HG03025 (cell line): Measurements from ENCODE around the gene AGAP1.

Source experiments
- ATAC-seq: cut with Tn5 transposase; IDR thresholded peaks from one replicate; pipeline ENCODE4 v1.9.1; 2021; ENCODE audit warnings: mild to moderate bottlenecking, moderate library complexity; ENCODE audit not compliant: unreplicated experiment, low FRiP score

The AGAP1 gene

DNA sequence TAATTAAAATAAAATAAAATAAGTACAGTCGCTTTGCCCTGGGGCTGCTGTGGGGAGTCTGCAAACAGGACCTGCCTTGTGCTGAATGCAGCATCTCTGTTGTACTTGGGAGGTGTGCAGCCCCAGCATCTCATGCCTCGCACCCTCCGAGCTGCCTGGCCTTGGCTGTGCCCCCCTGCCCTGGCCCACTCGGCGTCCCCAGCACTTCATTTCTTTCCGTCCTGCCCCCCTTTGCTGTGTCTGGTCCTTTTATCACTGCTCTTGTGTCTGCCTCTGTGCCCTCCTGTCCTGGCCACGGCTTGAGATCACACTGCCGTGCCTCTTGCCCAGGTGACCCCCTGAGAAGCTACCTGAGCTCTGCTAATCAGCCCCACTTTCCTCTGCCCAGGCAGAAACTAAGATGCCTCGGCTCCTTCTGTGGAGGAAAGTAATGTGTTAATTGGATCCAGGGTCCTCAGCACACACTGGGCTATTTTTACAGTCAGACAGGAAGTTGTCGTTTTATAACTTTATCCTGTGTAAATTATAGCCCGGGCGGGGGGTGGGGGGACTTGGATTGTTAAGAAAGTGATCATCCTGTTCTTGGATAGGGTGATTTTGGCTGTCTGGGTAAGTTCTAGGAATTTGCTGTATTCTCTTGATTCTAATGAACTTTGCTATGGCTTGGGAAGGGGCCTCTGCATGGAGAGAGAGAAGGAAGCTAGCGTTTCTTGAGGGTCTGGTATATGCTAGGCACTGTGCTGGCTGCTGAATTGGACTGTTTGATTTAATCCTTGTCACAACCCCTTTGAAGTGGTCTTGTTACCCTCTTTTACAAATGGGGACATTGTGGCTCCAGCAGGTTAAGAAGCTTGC lies 69.4 kb downstream of the AGAP1 start:
- no peak for ATAC-seq

DNA sequence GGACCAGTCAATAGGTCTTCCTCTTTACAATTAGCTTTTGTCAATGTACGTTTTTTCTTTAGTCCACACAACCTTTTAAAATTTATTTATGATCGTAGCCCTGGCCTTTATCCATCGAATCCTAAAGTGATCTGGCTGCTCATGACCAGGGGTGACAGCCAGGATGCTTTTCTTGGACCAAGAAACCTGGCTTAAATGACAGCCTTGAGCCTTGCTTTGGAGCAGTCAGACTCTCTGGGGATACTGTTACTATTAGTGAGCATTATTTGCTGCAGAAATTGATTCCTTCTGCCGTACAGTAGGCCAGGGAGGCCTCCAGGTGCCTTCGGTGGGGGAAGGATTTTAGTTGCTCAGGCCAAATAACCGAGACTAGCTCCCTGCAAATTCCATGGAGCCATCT lies 70.2 kb downstream of the AGAP1 start:
- no peak for ATAC-seq

DNA sequence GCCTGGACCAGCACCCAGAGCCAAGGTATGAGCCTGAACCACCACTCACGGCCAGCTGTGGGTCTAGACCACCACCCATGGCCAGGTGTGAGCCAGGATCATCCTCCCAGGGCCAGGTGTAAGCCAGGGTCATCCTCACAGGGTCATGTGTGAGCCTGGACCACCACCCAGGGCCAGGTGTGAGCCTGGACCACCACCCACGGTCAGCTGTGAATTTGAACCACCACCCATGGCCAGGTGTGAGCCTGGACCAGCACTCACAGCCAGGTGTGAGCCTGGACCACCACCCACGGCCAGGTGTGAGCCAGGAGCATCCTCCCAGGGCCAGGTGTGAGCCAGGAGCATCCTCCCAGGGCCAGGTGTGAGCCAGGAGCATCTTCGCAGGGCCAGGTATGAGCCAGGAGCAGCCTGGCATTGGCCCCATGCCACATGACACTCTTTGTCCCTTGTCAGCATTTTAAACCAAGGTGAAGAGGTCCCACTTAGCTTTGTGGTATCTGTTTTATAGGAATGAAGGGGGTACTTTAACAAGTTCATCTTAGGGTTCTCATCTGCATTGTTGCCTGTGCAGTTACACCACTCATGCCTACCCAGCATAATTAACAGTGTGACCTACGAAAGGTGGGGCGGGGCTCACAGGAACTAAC lies 71.2 kb downstream of the AGAP1 start:
- no peak for ATAC-seq

DNA sequence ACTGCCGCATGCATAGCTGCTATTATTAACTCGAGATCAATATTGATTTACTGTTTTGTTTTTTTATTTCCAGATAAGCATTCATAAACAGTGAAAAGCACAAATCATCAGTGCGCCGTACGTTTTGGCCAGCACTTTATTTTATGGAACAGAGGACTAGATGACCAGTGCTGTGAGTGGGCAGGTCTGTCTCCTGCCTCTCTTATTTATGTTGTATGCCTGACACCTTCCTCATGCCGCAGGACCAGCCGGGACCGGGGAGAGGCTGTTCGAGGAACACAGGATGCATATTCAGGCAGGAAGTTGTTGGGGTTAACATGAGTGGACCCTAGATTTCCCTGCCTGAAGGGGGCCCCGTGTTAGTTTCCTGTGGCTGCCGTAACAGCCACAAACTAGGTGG lies 72.6 kb downstream of the AGAP1 start:
- no peak for ATAC-seq

DNA sequence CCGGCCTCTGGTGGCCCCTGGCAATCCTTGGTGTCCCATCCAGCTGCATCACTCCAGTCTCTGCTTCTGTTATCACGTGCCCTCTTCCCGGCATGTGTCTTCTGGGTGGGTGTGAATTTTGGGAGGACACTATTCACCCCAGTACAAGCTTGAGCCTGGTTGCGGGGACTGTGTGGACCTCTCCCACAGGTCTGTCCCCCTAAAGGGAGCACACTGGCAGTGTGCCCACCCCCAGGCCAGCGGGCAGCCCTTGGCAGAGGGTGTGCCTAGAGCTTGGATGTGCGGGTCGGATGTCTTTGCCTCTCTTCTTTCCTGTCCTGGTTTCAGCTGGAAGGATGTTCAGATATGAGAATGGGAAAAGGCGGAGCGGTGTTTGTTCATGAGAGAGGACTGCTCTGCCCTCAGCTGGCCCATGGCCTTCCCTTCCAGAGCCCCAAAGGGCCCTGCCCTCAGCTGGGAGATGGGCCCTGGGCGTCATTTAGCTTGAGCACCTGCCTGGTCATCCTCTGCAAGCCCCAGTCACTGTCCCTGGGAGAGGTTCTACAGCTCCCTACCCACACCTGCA lies 73.2 kb downstream of the AGAP1 start:
- ATAC-seq: no peak

DNA sequence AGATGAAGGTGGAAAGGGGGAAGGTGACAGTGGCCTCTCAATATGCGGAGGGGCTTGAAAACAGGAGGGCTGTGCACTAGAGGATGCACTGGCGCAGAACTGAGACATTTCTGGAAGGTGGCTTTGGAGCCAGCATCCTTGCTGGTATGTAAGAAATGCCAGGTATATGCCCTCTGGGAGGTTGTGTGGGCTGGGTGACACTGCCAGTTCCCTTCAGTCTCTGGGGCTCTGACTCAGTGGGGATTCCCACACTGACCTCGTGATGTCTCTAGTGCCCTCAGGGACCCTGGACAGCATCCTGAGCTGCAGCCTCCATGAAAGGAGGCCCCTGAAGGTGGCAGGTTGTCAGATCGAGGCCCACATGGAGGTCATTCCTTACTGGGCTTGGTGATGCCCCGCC lies 74.0 kb downstream of the AGAP1 start:
- no peak for ATAC-seq

DNA sequence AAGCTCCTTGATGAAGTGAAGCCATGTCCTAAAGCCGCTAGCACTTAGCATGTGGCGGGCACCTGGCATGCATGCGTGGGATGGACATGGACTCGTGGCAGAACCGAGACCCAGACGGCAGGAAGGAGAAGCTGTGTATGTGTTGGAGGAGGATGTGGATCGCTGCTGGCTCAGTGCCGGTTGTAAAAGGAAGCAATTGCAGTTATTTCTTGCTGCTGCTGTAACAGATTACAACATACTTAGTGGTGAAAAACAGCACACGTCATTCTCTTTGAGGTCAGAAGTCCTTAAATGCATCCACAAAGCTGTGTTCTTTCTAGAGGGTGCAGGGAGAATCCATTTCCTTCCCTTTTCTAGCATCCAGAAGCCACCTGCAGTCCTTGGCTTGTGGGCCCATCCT lies 74.6 kb downstream of the AGAP1 start:
- no peak for ATAC-seq

DNA sequence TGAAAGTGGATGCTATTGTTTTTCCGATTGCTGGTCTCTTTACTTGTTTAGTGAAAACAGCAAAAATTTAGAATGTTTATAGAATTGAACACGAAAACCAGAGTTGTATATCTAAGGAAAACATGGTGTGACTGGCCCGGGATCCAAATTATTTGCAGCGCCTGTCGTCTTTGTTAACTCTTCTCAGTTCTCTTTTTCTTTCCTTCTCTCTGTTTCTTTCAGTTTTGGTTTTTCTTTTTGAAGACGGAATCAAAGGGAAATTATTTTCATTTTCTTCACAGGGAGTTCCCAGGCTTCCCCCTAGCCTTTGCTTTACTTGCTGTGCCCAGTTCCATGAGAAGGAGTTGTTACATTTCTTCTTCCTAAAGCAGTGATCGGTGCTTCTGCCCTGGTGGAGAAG lies 76.0 kb downstream of the AGAP1 start:
- ATAC-seq: no peak

DNA sequence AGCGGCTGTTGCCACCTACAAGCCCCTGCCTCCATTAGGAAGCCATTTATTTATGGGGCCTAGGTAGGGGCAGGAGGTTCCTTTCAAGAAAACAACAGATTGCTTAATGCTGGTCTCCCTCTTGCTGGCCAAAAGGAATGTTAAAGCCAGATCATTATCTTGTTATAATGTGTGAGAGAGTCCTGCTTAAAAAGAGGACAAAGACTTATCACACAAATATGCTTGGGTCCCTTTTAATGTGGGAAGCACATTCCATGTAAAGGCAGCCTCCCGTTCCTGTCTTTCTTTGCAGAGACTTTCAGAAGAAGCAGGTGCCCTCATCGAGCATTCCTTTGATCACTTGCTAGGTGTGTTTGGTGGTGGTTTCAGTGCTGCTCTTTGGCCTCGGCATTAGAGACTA lies 76.4 kb downstream of the AGAP1 start:
- ATAC-seq: no peak

DNA sequence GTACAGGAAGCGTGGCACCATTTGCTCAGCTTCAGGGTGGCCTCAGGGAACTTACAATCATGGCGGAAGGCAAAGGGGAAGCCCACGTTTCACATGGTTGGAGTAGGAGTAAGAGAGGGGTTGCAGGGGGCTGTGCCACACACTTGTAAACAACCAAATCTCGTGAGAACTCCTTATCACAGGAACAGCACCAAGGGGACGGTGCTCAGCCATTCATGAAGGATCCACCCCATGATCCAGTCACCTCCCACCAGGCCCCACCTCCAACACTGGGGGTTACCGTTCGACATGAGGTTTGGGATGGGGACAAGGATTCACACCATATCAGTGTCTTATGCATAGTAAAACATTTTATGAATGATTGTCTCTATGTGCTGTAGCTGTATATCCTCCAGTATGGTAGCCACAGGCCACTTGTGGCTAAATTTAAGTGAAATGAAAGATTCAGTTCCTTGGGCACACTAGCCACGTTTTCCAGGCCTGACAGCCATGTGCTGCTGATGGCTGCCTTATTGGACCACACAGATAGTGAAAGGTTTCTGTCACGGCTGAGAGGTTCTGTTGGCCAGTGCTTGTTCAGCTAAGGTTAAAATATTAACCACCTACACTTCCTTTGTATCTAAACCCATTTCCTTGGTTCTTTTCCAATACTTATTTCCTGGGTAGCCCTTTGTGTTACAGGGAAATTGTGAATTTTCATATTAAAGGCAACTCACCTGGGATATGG lies 77.3 kb downstream of the AGAP1 start:
- ATAC-seq: no peak

DNA sequence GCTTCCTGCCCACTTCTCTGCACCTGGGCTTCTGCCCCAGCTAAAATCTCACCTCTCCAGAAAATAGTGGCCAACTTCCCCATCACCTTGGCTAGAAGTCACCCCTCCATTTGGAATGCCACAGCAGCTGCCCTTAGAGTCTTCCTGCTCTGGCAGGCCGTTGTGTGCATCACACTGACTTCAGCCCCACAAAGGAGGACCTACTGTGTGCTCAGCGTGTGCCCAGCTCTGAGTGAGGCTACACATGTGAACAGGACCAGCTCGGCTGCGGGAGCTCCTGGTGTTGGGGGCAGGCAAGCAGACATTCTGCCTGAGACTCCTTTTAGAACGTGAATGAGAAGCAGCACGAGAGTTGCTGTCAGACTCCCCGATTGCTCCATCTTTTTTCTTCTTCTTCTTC lies 78.7 kb downstream of the AGAP1 start:
- ATAC-seq: no peak

DNA sequence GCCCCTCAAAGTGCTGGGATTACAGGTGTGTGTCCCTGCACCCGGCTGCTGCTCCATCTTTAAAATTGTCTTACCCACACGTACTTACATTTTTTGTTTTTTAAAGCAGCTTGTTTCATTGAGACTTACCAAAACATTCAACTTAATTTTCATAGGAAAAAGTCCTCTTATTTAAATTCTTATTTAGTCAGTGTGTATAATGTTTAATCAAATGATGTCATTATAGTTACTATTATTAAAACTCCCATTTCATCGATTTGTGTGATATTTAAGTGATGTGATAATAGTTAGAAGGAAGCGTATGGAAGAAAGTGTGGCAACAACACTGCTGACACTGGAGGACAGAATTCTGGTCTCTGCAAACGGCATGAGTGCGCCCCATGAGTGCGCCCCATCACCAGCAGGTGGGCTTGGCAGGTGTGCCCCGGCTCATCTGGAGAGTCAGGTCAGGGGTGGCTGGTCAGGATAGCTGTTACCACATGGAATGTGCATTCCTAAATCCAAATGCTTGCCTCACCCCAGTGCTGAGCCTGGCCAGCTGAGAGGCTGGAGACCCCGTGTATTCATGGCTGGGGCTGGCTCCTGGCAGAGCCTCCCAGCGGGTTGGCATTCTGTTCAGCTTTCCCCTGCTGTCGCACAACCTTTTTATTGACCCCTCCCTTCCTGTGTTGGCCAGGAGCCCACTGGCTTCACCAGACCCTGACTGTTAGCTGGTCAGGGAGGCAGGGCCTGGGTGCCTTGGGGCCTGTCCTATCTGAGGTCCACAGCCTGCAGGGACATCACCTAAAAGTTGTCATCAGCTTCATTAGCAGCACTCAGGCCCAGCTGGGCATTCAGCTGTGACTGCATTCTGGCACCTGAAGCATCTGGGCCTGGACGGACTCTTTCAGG lies 79.7 kb downstream of the AGAP1 start:
- no peak for ATAC-seq

DNA sequence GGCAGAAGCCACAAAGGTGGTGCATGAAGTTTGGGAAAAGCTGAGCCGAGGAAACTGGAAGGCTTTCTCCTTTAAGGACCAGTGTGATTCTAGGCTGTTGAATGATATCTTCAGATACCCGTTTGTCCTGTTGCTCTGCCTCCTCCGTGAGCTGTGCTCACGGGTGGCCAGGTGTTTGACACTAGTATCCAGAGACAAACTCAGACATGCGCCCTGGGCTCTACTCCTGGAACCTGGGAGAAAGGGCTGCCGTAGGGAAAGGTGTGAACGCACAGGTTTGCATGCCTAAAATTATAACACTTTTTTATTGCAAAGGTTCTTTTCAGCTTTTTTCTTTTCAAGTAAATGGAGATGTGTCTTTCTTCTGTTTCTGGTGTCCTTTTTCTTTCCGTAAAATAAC lies 81.6 kb downstream of the AGAP1 start:
- ATAC-seq: no peak

DNA sequence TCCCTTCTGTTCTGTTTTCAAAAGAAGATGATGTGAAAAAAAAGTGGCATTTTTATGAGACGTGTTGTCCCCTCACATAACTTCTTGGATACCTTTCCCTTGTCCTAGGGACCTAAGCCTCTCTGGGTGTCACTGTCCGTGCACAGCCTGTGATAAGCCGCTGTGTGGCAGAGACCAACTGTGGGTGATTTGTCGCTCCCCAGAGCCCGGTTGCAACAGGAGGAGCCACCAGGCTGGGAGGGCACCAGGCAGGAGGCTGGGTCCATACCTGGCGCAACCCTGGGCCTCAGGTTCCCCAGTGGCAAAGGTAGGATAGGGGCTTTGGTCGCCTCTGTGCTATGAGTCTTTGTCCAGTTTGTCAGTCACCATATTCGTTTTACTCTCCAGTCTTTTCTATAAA lies 82.1 kb downstream of the AGAP1 start:
- no peak for ATAC-seq

DNA sequence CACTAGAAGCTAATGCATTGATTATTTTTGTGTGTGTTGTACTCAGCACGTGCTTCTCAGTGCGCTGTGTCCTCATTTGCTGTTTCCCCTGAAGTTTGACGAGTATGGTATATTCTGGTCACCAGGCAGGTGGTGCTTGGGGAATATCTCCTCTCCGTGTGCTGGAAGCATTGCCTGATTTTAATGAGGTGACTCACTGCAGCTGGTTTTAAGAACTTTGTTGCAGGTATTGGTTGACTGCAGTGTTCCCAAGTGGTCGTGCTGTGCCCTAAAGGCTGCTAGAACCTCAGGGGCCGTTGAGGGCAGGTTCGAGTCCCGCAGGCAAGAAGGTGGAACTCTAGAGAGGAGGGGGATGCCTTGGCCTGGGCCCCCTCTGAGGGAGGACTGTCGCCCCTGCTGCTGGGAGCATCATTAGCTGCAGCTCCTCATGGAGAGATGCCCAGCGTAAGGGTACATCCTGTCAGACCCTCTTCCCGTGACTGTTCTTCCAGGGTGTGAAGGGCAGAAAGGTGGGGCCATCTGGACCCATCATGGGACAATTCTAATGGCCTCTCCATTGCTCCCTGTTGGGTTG lies 82.6 kb downstream of the AGAP1 start:
- ATAC-seq: no peak

DNA sequence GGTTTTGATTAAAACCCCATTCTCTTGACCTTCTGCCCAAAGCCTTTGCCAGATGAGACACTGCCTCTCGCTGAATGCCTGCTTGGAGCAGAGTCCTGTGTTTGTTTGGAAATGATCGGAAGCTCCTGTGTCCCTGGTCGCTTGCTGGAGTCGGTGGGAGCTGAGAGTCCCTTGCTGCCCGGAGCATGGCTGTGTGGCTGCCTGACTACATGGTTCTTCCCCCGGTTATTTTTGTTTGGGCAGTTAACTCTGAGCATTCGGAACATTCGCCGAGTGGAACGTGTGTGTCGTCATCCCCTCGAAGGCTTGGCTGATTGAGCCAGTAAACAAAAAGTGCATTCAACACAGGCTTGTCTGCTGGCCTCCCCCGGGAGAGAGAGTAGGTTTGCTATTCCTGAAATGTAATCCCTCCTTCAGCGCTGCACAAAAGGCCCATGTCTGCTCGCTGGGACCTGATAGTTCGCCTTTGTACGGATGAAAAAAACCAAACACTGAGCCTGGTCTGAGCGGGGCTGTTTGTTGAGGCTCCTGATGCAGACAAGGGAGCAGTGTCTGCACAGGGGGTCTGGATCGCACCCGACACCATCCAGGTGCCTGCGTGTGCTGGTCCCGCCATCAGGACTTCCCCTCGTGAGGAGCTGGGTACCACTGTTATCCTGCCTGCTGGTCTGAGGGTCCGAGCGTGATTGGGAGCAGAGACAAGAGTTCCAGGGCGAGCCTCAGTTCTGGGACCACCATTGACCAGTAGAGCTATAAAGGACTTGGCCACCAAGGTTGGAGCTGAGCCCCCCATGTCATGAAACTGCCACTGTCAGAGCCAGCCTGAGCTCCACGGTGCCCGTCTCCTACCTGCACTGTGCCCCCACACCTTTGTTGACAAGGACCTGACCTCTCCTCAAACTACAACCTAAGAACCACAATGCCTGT lies 83.8 kb downstream of the AGAP1 start:
- ATAC-seq: no peak

DNA sequence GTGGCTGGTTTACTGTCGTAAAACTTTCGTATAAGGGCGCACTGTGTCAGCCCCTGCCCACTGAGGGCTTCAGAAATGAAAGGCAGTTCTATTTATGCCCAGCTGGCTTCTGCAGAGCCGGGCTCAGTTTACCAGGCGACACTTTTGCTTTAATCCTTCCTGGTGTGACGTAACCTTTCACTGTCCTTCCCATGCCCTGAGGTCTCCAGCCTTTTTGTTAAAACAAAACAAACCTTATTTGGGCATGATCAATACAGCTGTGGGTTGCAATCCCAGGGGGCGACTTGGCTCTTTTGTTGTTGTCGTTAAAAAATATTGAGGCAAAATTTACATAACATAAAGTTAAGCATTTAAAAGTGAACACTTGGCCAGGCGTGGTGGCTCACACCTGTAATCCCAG lies 85.3 kb downstream of the AGAP1 start:
- ATAC-seq: no peak

DNA sequence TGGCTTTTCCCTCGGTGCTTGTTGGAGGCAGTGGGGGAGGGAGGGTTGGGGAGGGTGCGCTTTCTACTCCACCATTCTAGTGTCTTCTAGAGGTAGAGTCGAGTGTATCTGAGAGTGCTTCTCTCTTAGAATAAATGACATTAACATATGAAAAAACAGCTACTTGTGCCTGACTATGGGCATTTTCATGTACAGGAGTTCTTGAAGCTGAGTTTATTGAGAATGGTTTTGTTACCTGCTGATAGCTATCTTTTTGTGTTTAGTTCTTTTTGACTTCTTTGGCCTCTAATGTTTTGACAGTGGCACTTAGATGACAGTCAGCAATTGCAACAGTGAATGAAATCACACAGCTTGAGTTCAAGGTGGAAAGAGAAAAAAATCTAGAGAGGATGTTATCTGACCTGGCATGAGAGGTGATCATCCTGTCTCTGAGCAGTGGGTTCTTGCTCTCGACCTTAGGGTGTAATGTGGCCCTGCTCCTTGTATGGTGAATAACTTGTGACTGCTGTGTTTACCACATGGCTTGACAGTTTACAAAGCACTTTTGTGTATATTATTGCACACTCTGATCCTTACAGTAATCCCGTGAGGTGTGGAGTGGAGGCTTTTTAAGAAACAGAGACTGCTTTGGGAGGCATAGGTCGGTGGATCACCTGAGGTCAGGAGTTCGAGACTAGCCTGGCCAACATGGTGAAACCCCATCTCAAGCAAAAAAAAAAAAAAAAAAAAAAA lies 86.7 kb downstream of the AGAP1 start:
- ATAC-seq: no peak
